Esophagus muscularis mucosa (tissue), 3 donors: ENCODE measurements around the gene MIPOL1.

Experiments used
- CTCF ChIP-seq, 3 experiments: fragments of 200-600 bp in 2 of 3; fragments of 450-650 bp in 1 of 3; sonication (generic) in 2 of 3; IDR thresholded peaks; one replicate each; pipeline ENCODE4 v1.5.1; 2017 to 2019; ENCODE audit warnings: antibody characterized with exemption in 3 of 3, mild to moderate bottlenecking in 2 of 3, moderate library complexity in 1 of 3
- EP300 ChIP-seq: sonication (generic); formaldehyde crosslinking; IDR thresholded peaks from one replicate; pipeline ENCODE4 v1.6.1; 2017; ENCODE audit warnings: antibody characterized with exemption

GRCh38 chr14:37569729-37570128, 372.0 kb downstream of the MIPOL1 start:
- TF ChIP-seq EP300 (no peak), CTCF (IDR thresholded peaks at IDR 0.05) (no peak)
